Tibial nerve (tissue), 4 donors: Measurements from ENCODE around the gene MAP2K2. TPM values are rescaled to one million over a fixed set of nuclear protein-coding genes. Genes with fewer than 3 reads are reported as not detected.

ENCODE experiments used
- DNase-seq, 2 donors: peaks; one replicate each; pipeline ENCODE4 v3.0.0-alpha.2; 2019; ENCODE audit warnings: low spot score in 2 of 2
- H3K27ac ChIP-seq, 4 donors: fragments of 200-600 bp; sonication (generic) in 3 of 4; one replicate each; pipeline ENCODE4 v1.5.1; 2017 to 2019; ENCODE audit warnings: mild to moderate bottlenecking in 1 of 4
- H3K27me3 ChIP-seq, 2 donors: fragments of 200-600 bp; sonication (generic) in 1 of 2; one replicate each; pipeline versions ENCODE4 v1.5.1 to v1.6.0; 2017 to 2019
- H3K36me3 ChIP-seq, 3 donors: fragments of 200-600 bp; sonication (generic); one replicate each; pipeline ENCODE4 v1.5.1; 2018 to 2019
- H3K4me1 ChIP-seq, 4 donors: fragments of 200-600 bp; sonication (generic) in 3 of 4; one replicate each; pipeline ENCODE4 v1.5.1; 2017 to 2019
- H3K4me3 ChIP-seq, 4 donors: fragments of 200-600 bp; sonication (generic) in 3 of 4; one replicate each; pipeline ENCODE4 v1.5.1; 2017 to 2019; ENCODE audit warnings: mild to moderate bottlenecking in 1 of 4, moderate library complexity in 1 of 4
- H3K9me3 ChIP-seq, 4 donors: fragments of 200-600 bp; sonication (generic) in 3 of 4; one replicate each; pipeline ENCODE4 v1.5.1; 2017 to 2019
- EP300 ChIP-seq, 2 donors: sonication (generic); formaldehyde crosslinking; IDR thresholded peaks; one replicate each; pipeline ENCODE4 v1.6.1; 2017; ENCODE audit warnings: antibody characterized with exemption in 2 of 2, mild to moderate bottlenecking in 1 of 2
- POLR2A ChIP-seq, 2 donors: fragments of 450-650 bp; IDR thresholded peaks; one replicate each; pipeline ENCODE4 v1.6.1; 2017; ENCODE audit warnings: antibody characterized with exemption in 2 of 2, mild to moderate bottlenecking in 2 of 2, moderate library complexity in 2 of 2
- WGBS, 2 donors: methylation state at CpG; one replicate each; pipeline ENCODE4 v1.1.5; 2018; 5-methylcytosine and 5-hydroxymethylcytosine counted together
- total RNA-seq, 4 donors: library from RNA; depleted of rRNA; stranded (reverse); fragments of >200 nt; gene quantifications; one replicate each; pipeline ENCODE4 v1.1.0, GENCODE V29; 2016
- TF ChIP-seq, protein P1 (sequence below), 5 experiments: fragments of 200-600 bp in 3 of 5; fragments of 450-650 bp in 2 of 5; sonication (generic) in 3 of 5; IDR thresholded peaks; one replicate each; pipeline ENCODE4 v1.5.1; 2016 to 2019; ENCODE audit warnings: antibody characterized with exemption in 5 of 5, mild to moderate bottlenecking in 3 of 5, moderate library complexity in 2 of 5

Gene MAP2K2
- total RNA-seq, 4 donors from 2014 or later = 36.9 to 128 (median 75.0) TPM

DNA sequence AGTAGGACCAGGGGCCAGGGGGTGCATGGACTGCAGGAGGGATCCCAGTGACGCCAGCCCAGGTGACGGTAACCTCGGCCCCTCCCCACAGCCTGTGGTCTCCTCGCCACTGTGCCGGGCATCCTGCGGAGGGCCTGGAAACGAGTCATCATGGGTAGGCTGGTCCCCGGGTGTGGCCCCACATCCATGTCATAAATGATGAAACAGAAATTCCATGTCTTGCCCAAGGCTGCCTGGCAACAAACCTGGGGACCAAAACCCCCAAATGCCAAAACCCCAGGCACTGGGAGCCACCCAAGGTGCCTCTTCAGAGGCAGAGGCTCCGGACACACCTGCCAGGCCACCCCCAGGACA is 20.9 kb downstream of the MAP2K2 start:
- Histone ChIP-seq H3K27me3 (no peaks in the 10 kb centered on the region), H3K4me1 (no peaks in the 10 kb centered on the region), H3K27ac (no peak overlapping the region), H3K4me3 (no peak overlapping the region), H3K36me3 (peaks cover 4 to 100% (median 15%) of the 10 kb centered on the region in 3 donors), H3K9me3 (no peaks in the 10 kb centered on the region)
- no peak for TF ChIP-seq EP300 (IDR thresholded peaks at IDR 0.05)
- no peak for TF ChIP-seq POLR2A (IDR thresholded peaks at IDR 0.05)
- TF ChIP-seq, protein P1, sequence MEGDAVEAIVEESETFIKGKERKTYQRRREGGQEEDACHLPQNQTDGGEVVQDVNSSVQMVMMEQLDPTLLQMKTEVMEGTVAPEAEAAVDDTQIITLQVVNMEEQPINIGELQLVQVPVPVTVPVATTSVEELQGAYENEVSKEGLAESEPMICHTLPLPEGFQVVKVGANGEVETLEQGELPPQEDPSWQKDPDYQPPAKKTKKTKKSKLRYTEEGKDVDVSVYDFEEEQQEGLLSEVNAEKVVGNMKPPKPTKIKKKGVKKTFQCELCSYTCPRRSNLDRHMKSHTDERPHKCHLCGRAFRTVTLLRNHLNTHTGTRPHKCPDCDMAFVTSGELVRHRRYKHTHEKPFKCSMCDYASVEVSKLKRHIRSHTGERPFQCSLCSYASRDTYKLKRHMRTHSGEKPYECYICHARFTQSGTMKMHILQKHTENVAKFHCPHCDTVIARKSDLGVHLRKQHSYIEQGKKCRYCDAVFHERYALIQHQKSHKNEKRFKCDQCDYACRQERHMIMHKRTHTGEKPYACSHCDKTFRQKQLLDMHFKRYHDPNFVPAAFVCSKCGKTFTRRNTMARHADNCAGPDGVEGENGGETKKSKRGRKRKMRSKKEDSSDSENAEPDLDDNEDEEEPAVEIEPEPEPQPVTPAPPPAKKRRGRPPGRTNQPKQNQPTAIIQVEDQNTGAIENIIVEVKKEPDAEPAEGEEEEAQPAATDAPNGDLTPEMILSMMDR (IDR thresholded peaks at IDR 0.05) = no peak
- 86 to 89% methylated on average over 8 to 9 of the region's 9 CpGs for WGBS, 2 donors
- no peak for DNase-seq

DNA sequence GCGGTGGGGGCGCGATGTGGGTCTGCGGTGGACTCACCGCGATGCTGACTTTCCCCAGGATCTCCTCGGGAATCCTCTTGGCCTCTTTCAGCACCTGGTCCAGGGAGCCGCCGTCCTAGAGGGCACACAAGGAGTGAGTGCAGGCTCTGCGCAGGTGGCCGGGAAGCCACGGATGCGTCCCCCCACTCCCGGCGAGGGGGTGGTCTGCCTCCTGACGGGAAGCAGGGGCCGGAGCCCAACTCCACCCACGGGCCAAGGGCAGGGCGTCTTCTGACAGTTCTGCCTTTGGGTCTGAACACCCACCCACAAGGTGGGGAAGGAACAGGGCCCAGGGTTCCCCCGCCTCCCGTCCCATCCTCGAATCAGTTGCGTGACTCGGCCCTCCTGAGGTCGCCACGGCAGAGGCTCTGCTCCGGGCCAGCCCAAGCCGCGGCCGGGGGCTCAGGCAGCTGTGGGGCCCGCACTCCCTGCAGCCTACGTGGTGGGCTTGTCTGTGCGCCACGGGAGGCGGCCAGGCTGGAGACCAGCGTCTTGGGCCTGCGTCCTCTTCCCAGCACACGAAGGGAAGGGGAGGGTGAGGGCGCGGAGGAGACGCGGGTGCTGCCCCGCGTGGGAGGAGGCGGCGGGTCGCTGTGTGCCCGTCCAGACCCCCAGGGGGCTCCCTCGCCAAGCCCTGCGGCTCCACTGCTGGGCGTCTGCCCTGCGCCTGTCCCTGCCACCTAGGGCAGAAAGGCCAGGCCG is 21.4 kb downstream of the MAP2K2 start:
- DNase-seq = no peak
- Histone ChIP-seq H3K9me3 (no peaks in the 10 kb centered on the region), H3K27me3 (no peaks in the 10 kb centered on the region), H3K4me1 (peaks cover 0 to 3% (median 0%) of the 10 kb centered on the region in 4 donors), H3K36me3 (peaks cover 4 to 99% (median 15%) of the 10 kb centered on the region in 3 donors), H3K4me3 (no peak overlapping the region), H3K27ac (no peak overlapping the region)
- WGBS, 2 donors = 76 to 96% methylated on average over 16 to 32 of the region's 53 CpGs
- TF ChIP-seq, protein P1 (IDR thresholded peaks at IDR 0.05) = no peak
- TF ChIP-seq POLR2A (IDR thresholded peaks at IDR 0.05) = no peak
- TF ChIP-seq EP300 (IDR thresholded peaks at IDR 0.05) = no peak

DNA sequence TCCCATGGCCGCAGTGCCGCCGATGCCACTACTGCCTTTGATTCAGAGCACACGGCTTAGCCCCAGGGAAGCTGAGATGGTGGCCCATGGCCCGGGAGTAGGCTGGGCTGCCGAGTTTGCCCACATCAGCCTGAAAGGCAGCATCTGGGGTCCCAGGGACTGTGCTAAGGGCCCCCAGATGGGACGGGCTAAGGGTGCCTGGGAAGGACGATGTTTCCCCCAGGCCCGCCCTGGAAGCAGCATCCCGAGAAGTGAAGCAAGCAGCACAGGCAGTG is 22.5 kb downstream of the MAP2K2 start:
- peaks cover 0 to 10% (median 0%) of the 10 kb centered on the region in 4 donors for H3K4me1 ChIP-seq
- no peak for DNase-seq
- no peak overlapping the region for H3K4me3 ChIP-seq
- WGBS, 2 donors = 91 to 92% methylated on average over 8 to 10 of the region's 10 CpGs
- no peaks in the 10 kb centered on the region for H3K9me3 ChIP-seq
- no peak overlapping the region for H3K27ac ChIP-seq
- TF ChIP-seq, protein P1 (IDR thresholded peaks at IDR 0.05) = no peak
- TF ChIP-seq EP300 (IDR thresholded peaks at IDR 0.05) (no peak), POLR2A (IDR thresholded peaks at IDR 0.05) (no peak)
- peaks cover 4 to 98% (median 15%) of the 10 kb centered on the region in 3 donors for H3K36me3 ChIP-seq
- no peaks in the 10 kb centered on the region for H3K27me3 ChIP-seq

DNA sequence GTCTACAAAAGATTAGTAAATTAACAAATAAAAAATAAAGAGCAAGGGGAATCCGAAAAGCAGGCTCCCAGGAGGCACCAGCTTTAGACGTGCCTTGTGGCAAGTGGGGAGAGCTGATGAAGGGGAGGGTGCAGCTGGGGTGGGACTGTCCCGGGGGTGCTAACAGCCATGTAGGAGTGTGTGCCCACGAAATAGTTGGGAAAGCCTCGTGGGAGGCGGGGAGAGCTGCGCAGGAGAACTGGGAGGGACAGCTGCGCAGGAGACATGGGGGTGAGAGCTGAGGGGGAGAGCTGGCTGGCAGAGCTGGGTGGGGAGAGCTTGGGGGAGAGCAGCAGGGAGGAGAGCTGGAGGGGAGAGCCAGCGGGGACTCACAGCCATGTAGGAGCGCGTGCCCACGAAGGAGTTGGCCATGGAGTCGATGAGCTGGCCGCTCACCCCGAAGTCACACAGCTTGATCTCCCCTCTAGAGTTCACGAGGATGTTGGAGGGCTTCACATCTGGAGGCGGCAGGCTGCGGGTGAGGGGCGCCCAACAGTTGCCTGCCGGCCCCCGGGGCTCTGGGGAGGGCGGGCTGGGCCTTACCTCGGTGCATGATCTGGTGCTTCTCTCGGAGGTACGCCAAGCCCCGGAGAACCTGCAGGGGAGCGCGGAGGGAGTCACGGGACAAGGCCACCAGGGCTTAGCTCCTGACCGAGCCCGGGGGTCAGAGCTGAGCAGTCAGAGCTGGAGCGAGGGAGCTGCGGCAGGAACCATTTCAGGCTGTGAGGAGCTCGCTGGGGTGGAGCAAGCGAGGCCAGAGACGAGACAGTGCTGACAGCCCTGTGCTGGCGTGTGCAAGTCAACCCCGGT is 23.1 kb downstream of the MAP2K2 start:
- peaks cover 4 to 95% (median 13%) of the 10 kb centered on the region in 3 donors for H3K36me3 ChIP-seq
- H3K9me3 ChIP-seq = no peaks in the 10 kb centered on the region
- TF ChIP-seq EP300 (IDR thresholded peaks at IDR 0.05) (no peak), POLR2A (IDR thresholded peaks at IDR 0.05) (no peak)
- TF ChIP-seq, protein P1 (IDR thresholded peaks at IDR 0.05) = no peak
- 85% methylated on average over 27 to 32 of the region's 38 CpGs for WGBS, 2 donors
- H3K4me3 ChIP-seq = no peak overlapping the region
- H3K27ac ChIP-seq = no peak overlapping the region
- peaks cover 0 to 13% (median 0%) of the 10 kb centered on the region in 4 donors for H3K4me1 ChIP-seq
- H3K27me3 ChIP-seq = no peaks in the 10 kb centered on the region
- no peak for DNase-seq
